ENCODE measurements around the gene PRKAR1B.

- TF ChIP-seq POLR2A (IDR thresholded peaks at IDR 0.05): no peak
- TF ChIP-seq CTCF (IDR thresholded peaks at IDR 0.05): no peak
Observed at GRCh38 chr7:727806-728460, 852 bp upstream of the PRKAR1B start.
